ENCODE data around the gene FAHD1. TPM values are rescaled to one million over a fixed set of nuclear protein-coding genes. Genes with fewer than 3 reads are reported as not detected.

Gene FAHD1
- total RNA-seq, 1 donor from 2014 or later: 53.5 TPM

DNA sequence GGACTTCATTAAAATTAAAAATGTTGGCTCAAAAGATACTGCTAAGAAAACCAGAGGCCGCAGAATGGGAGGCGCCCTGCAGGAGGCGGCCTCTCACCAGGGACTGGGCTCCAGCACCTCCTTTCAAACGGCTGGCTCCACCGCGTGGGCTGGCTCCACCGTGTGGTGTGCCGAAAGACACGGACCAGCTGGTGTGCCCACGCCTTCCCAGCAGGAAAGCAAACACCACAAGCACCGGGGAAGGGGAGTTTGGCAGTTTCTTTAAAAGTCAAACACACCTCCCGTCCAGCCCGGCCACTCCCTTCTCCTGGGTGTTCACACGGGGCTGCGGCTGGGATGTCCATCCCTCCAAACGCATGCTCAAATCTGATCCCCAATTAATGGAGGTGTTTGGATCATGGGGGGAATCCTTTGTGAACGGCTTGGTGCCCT is 14.3 kb upstream of the FAHD1 start:
- no peaks in the 10 kb centered on the region for H3K4me1 ChIP-seq
- H3K27ac ChIP-seq: no peak overlapping the region
- intact Hi-C loops (cut with DNase I): no loop called here
- TF ChIP-seq POLR2A (IDR thresholded peaks at IDR 0.05) (no peak), POLR2AphosphoS5 (IDR thresholded peaks at IDR 0.05; ENCODE audit: insufficient read depth in 1 of 2, low read depth in 1 of 2) (peak in 1 of 2 donors; percentile 22)
- TF ChIP-seq, protein P1, sequence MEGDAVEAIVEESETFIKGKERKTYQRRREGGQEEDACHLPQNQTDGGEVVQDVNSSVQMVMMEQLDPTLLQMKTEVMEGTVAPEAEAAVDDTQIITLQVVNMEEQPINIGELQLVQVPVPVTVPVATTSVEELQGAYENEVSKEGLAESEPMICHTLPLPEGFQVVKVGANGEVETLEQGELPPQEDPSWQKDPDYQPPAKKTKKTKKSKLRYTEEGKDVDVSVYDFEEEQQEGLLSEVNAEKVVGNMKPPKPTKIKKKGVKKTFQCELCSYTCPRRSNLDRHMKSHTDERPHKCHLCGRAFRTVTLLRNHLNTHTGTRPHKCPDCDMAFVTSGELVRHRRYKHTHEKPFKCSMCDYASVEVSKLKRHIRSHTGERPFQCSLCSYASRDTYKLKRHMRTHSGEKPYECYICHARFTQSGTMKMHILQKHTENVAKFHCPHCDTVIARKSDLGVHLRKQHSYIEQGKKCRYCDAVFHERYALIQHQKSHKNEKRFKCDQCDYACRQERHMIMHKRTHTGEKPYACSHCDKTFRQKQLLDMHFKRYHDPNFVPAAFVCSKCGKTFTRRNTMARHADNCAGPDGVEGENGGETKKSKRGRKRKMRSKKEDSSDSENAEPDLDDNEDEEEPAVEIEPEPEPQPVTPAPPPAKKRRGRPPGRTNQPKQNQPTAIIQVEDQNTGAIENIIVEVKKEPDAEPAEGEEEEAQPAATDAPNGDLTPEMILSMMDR (IDR thresholded peaks at IDR 0.05): peak; percentile 15 to 55 (median 40)
- DNase-seq (ENCODE audit: extremely low spot score in 2 of 2): no peak
- no peaks in the 10 kb centered on the region for H3K9me3 ChIP-seq
- peaks cover 0 to 39% of the 10 kb centered on the region in 2 donors for H3K36me3 ChIP-seq
- no peaks in the 10 kb centered on the region for H3K27me3 ChIP-seq
- no peak overlapping the region for H3K4me3 ChIP-seq

DNA sequence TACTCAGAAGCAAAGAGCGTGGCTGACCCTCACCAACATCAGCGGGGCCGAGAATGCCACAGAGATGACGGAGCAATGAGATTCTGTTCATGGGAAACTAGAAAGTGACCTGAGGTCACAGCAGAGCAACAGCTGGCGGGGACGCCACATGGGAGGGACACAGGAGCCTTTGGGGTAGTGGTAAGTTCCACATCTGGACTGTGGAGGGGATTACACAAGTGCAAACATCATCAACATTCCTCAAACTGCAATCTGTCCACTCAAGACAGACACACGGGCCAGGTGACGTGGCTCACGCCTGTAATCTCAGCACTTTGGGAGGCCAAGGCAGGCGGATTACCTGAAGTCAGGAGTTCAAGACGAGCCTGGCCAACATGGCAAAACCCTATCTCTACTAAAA is 11.5 kb upstream of the FAHD1 start:
- TF ChIP-seq POLR2AphosphoS5 (IDR thresholded peaks at IDR 0.05; ENCODE audit: insufficient read depth in 1 of 2, low read depth in 1 of 2) (no peak), POLR2A (IDR thresholded peaks at IDR 0.05) (no peak)
- TF ChIP-seq, protein P1 (IDR thresholded peaks at IDR 0.05): no peak
- no peak for DNase-seq (ENCODE audit: extremely low spot score in 2 of 2)
- Histone ChIP-seq H3K27ac (no peak overlapping the region), H3K27me3 (no peaks in the 10 kb centered on the region), H3K4me1 (no peaks in the 10 kb centered on the region), H3K9me3 (no peaks in the 10 kb centered on the region), H3K36me3 (peaks cover 0 to 42% of the 10 kb centered on the region in 2 donors), H3K4me3 (no peak overlapping the region)
- intact Hi-C loops (cut with DNase I): no loop called here

DNA sequence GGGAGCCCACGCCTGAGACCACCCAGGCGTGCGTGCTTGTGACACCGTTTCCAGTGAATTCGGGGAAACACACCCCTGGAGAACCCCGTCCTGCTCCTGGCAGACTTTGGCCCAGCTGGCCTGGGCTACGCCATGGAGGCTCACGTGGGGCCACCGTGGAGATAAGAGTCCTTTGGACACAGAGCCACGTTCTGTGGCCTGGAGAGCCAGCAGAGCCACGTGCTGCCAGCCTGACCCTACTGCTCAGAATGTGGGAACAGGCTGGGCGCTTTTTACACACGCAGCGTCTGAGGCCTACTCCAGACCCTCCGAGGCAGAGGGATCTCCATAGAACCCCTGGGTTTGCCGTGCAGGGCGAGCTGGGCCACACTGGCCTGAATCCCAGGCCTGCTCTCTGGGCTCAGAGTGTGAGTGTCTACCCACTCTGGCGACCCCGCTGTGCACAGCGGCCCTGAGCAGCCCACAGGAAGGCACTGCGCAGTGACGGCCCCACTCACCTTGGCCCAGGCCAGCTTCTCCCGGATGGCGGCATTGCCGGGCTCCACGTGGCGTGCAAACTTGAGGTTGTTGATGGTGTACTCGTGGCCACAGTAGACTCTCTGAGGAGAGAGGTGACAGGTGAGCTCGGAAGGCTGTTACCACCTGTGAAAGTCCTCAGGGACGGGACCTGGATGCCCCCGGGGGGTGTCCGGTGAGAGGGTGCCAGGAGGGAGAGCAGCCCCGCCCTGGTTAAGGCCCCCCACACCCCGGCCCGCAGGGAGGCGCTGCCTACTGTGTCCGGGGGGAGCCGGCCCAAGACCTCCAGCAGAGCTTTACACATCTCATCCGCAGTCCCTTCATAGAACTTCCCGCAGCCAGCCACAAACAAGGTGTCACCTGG is 10.4 kb upstream of the FAHD1 start:
- Histone ChIP-seq H3K27ac (no peak overlapping the region), H3K4me3 (no peak overlapping the region), H3K9me3 (no peaks in the 10 kb centered on the region), H3K27me3 (no peaks in the 10 kb centered on the region), H3K4me1 (no peaks in the 10 kb centered on the region), H3K36me3 (peaks cover 0 to 49% of the 10 kb centered on the region in 2 donors)
- TF ChIP-seq, protein P1 (IDR thresholded peaks at IDR 0.05): no peak
- TF ChIP-seq POLR2A (IDR thresholded peaks at IDR 0.05) (no peak), POLR2AphosphoS5 (IDR thresholded peaks at IDR 0.05; ENCODE audit: insufficient read depth in 1 of 2, low read depth in 1 of 2) (no peak)
- DNase-seq (ENCODE audit: extremely low spot score in 2 of 2): no peak
- intact Hi-C loops (cut with DNase I): no loop called here

DNA sequence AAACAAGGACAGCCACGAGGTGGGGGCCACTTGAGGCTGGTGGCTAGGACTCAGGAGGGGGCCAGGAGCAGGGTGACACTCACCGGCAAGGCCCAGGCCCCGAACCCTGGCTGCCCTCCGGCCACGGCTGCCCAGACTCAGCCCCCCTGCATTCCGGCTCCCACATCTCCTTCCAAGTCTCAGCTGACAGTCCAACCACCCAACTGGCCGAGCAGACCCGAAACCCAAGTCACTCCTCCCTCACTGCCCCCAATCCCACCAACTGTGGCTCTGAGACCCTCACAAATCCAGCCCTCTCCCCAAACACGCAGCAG is 9.8 kb upstream of the FAHD1 start:
- H3K27me3 ChIP-seq: no peaks in the 10 kb centered on the region
- no peak overlapping the region for H3K27ac ChIP-seq
- intact Hi-C loops (cut with DNase I): no loop called here
- H3K9me3 ChIP-seq: no peaks in the 10 kb centered on the region
- no peak for DNase-seq (ENCODE audit: extremely low spot score in 2 of 2)
- TF ChIP-seq POLR2AphosphoS5 (IDR thresholded peaks at IDR 0.05; ENCODE audit: insufficient read depth in 1 of 2, low read depth in 1 of 2) (no peak), POLR2A (IDR thresholded peaks at IDR 0.05) (no peak)
- TF ChIP-seq, protein P1 (IDR thresholded peaks at IDR 0.05): no peak
- H3K4me3 ChIP-seq: no peak overlapping the region
- H3K4me1 ChIP-seq: no peaks in the 10 kb centered on the region
- peaks cover 0 to 55% of the 10 kb centered on the region in 2 donors for H3K36me3 ChIP-seq

DNA sequence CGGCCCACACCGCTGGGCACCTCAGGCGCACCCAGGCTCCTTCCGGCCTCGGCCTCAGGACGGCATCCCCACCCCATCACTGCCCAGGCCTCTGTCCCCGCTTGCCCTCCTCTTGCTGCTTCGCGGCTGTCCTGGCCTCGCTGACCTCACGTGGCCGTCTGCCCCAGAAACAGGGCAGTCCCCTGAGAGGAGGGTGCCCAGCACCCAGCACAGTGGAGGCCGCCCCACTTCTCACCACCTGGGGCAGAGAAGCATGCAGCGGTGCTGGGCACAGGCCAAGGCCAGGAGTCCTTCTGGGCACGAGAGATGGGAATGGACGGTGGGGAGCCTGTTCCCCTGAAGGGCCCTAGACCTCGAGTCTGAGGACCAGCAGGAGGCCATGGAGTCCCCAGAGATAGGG is 9.3 kb upstream of the FAHD1 start:
- H3K27ac ChIP-seq: no peak overlapping the region
- H3K9me3 ChIP-seq: no peaks in the 10 kb centered on the region
- TF ChIP-seq, protein P1 (IDR thresholded peaks at IDR 0.05): no peak
- no peak for TF ChIP-seq POLR2A (IDR thresholded peaks at IDR 0.05)
- no peak for TF ChIP-seq POLR2AphosphoS5 (IDR thresholded peaks at IDR 0.05; ENCODE audit: insufficient read depth in 1 of 2, low read depth in 1 of 2)
- no peaks in the 10 kb centered on the region for H3K27me3 ChIP-seq
- H3K36me3 ChIP-seq: peaks cover 0 to 59% of the 10 kb centered on the region in 2 donors
- H3K4me3 ChIP-seq: no peak overlapping the region
- H3K4me1 ChIP-seq: no peaks in the 10 kb centered on the region
- DNase-seq (ENCODE audit: extremely low spot score in 2 of 2): no peak
- intact Hi-C loops (cut with DNase I): no loop called here
